ENCODE results near the gene MYH6.

Gene MYH6

GRCh38 chr14:23353433-23353780 is 54.7 kb downstream of the MYH6 start:
- no peak for DNase-seq

GRCh38 chr14:23352506-23353432 is 55.3 kb downstream of the MYH6 start, which contains the start of gene SLC22A17:
Gene SLC22A17, minus strand, starts transcription at chr14:23352887.
- no peak for DNase-seq

- DNase-seq = no peak
Observed at GRCh38 chr14:23351681-23352505, 56.2 kb downstream of the MYH6 start.

- no peak for DNase-seq
Observed at GRCh38 chr14:23349156-23349845, 58.8 kb downstream of the MYH6 start.

- DNase-seq = no peak
Observed at GRCh38 chr14:23348297-23348655, 59.8 kb downstream of the MYH6 start.

GRCh38 chr14:23347406-23348296 is 60.4 kb downstream of the MYH6 start:
- DNase-seq = no peak

- DNase-seq = no peak
Observed at GRCh38 chr14:23346693-23347405, 61.2 kb downstream of the MYH6 start.

- no peak for DNase-seq
Observed at GRCh38 chr14:23345987-23346692, 61.9 kb downstream of the MYH6 start.

GRCh38 chr14:23344481-23344880 is 63.6 kb downstream of the MYH6 start:
- DNase-seq = no peak

- no peak for DNase-seq
Observed at GRCh38 chr14:23339506-23340268, 68.4 kb downstream of the MYH6 start.

GRCh38 chr14:23335623-23336022 is 72.5 kb downstream of the MYH6 start:
- no peak for DNase-seq

Measured in SHP77 (cell line).